Breast epithelium (tissue), 4 donors: ENCODE data around the gene TARS1. TPM values are rescaled to one million over a fixed set of nuclear protein-coding genes. Genes with fewer than 3 reads are reported as not detected.

Experiments
- DNase-seq, 2 donors: peaks; one replicate each; pipeline ENCODE4 v3.0.0-alpha.2; 2019; ENCODE audit warnings: low spot score in 2 of 2
- H3K27ac ChIP-seq, 2 donors: fragments of 200-600 bp; sonication (generic) in 1 of 2; one replicate each; pipeline ENCODE4 v1.5.1; 2016 to 2019; ENCODE audit warnings: mild to moderate bottlenecking in 1 of 2
- H3K27me3 ChIP-seq, 2 donors: fragments of 200-600 bp; sonication (generic) in 1 of 2; one replicate each; pipeline versions ENCODE4 v1.5.1 to v1.6.0; 2017 to 2019; ENCODE audit warnings: control low read depth in 1 of 2, mild to moderate bottlenecking in 1 of 2
- H3K36me3 ChIP-seq: fragments of 200-600 bp; one replicate; pipeline ENCODE4 v1.5.1; 2019
- H3K4me1 ChIP-seq, 2 donors: fragments of 200-600 bp; sonication (generic); one replicate each; pipeline ENCODE4 v1.5.1; 2016 to 2019; ENCODE audit warnings: control low read depth in 1 of 2
- H3K4me3 ChIP-seq, 3 donors: fragments of 200-600 bp; sonication (generic); 1 replicate in 2 of 3; 2 replicates in 1 of 3; pipeline ENCODE4 v1.5.1; 2016 to 2019; ENCODE audit warnings: mild to moderate bottlenecking in 3 of 3, moderate library complexity in 2 of 3
- H3K9me3 ChIP-seq, 2 donors: fragments of 200-600 bp; sonication (generic) in 1 of 2; one replicate each; pipeline ENCODE4 v1.5.1; 2016 to 2019; ENCODE audit warnings: control low read depth in 1 of 2
- CTCF ChIP-seq, 3 donors: fragments of 450-650 bp; IDR thresholded peaks; one replicate each; pipeline ENCODE4 v1.5.1; 2016 to 2017; ENCODE audit warnings: antibody characterized with exemption in 3 of 3, mild to moderate bottlenecking in 3 of 3, moderate library complexity in 3 of 3
- POLR2A ChIP-seq: fragments of 450-650 bp; IDR thresholded peaks from one replicate; pipeline ENCODE4 v1.6.1; 2016; ENCODE audit warnings: antibody characterized with exemption, mild to moderate bottlenecking, moderate library complexity
- POLR2AphosphoS5 ChIP-seq, 3 donors: sonication (generic); formaldehyde crosslinking; IDR thresholded peaks; one replicate each; pipeline ENCODE4 v1.6.1; 2017; ENCODE audit warnings: antibody characterized with exemption in 3 of 3
- intact Hi-C: fragments of 100-400 bp; cut with DNase I; formaldehyde crosslinking; loops from one replicate; pipeline ENCODE4 v1.15.1; 2023; ENCODE audit warnings: low total_unique reads
- total RNA-seq, 3 donors: library from RNA; depleted of rRNA; stranded (reverse); fragments of >200 nt; gene quantifications; one replicate each; pipeline ENCODE4 v1.1.0, GENCODE V29; 2016

The TARS1 gene
- total RNA-seq, 3 donors from 2014 or later = 58.4 to 66.5 (median 64.2) TPM

- H3K9me3 ChIP-seq = no peaks in the 10 kb centered on the region
- H3K27ac ChIP-seq = no peak overlapping the region
- DNase-seq = no peak
- H3K4me3 ChIP-seq = no peak overlapping the region
- no peaks in the 10 kb centered on the region for H3K4me1 ChIP-seq
- H3K36me3 ChIP-seq = peaks cover 9% of the 10 kb centered on the region
- TF ChIP-seq CTCF (IDR thresholded peaks at IDR 0.05) (no peak), POLR2AphosphoS5 (IDR thresholded peaks at IDR 0.05) (no peak), POLR2A (no peak)
- H3K27me3 ChIP-seq = no peaks in the 10 kb centered on the region
- intact Hi-C loops = no loop called here
Measured at GRCh38 chr5:33465120-33465519, 24.4 kb downstream of the TARS1 start.

- no peak for TF ChIP-seq POLR2A
- DNase-seq = no peak
- Histone ChIP-seq H3K4me1 (no peaks in the 10 kb centered on the region), H3K27me3 (no peaks in the 10 kb centered on the region), H3K4me3 (no peak overlapping the region), H3K9me3 (no peaks in the 10 kb centered on the region), H3K27ac (no peak overlapping the region), H3K36me3 (peaks cover 9% of the 10 kb centered on the region)
- intact Hi-C loops = no loop called here
Measured at GRCh38 chr5:33468775-33469435, 28.1 kb downstream of the TARS1 start.

- H3K27me3 ChIP-seq = no peaks in the 10 kb centered on the region
- H3K4me3 ChIP-seq = no peak overlapping the region
- no peak for DNase-seq
- H3K9me3 ChIP-seq = no peaks in the 10 kb centered on the region
- intact Hi-C loops = no loop called here
- H3K4me1 ChIP-seq = no peaks in the 10 kb centered on the region
- TF ChIP-seq POLR2AphosphoS5 (IDR thresholded peaks at IDR 0.05) = no peak
- no peak for TF ChIP-seq POLR2A
- peak in 2 of 3 donors; percentile 33 to 42 for TF ChIP-seq CTCF (IDR thresholded peaks at IDR 0.05)
- H3K36me3 ChIP-seq = peaks cover 6% of the 10 kb centered on the region
- H3K27ac ChIP-seq = no peak overlapping the region
Measured at GRCh38 chr5:33470544-33470943, 29.8 kb downstream of the TARS1 start.

GRCh38 chr5:33472805-33473409, 32.1 kb downstream of the TARS1 start:
- Histone ChIP-seq H3K27ac (no peak overlapping the region), H3K9me3 (no peaks in the 10 kb centered on the region), H3K36me3 (no peaks in the 10 kb centered on the region), H3K4me3 (no peak overlapping the region), H3K4me1 (no peaks in the 10 kb centered on the region), H3K27me3 (no peaks in the 10 kb centered on the region)
- DNase-seq = no peak
- TF ChIP-seq POLR2AphosphoS5 (IDR thresholded peaks at IDR 0.05) (no peak), POLR2A (no peak), CTCF (IDR thresholded peaks at IDR 0.05) (no peak)
- intact Hi-C loops = no loop called here

- Histone ChIP-seq H3K9me3 (no peaks in the 10 kb centered on the region), H3K36me3 (no peaks in the 10 kb centered on the region), H3K4me1 (no peaks in the 10 kb centered on the region), H3K27ac (no peak overlapping the region), H3K4me3 (no peak overlapping the region), H3K27me3 (no peaks in the 10 kb centered on the region)
- intact Hi-C loops = no loop called here
- TF ChIP-seq POLR2A (no peak), CTCF (IDR thresholded peaks at IDR 0.05) (no peak), POLR2AphosphoS5 (IDR thresholded peaks at IDR 0.05) (no peak)
- no peak for DNase-seq
Measured at GRCh38 chr5:33474004-33474403, 33.2 kb downstream of the TARS1 start.
